ENCODE results near the gene MSLN.

Gene MSLN

DNA sequence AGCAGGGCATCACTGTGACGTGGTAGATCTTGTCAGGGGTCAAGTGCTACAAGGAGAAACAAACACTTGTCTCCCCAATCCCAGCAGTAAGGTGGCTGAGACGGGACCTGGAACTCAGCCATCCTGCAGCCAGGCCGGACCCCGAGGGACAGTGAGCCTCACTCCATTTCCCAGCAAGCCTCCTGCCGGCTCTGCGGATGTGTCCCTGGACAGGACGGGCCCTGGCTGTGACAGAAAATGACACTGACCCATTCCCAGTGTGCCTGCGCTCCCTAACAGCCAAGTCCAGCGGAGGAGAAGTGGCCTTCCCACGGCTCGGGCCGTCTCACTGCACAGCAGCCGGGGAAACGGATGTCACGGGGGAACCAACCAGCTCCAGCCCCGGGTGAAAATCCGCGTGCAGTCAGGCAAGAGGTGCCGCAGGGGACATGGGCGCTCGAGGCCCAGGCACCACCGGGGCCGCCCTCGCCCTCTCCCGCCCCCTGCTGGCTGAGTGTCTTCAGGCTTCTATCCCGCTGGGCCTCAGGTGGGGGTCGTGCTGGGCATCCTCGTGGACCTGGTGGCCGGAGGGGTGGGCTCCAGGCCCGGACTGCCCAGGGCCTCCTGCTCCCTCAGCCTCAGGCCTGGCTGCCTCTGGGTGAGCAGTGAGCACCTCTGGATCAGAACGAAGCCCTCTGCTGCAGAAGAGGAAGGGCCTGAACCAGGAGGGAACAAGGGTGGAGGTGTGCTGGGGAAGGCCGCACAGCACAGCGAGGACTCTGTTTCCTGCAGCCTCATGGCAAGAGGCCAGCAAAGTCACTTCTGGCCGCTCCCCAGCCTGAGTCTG is 26.9 kb upstream of the MSLN start:
- peaks cover 76% of the 10 kb centered on the region for H3K36me3 ChIP-seq (ENCODE audit: insufficient read depth, low read length)

DNA sequence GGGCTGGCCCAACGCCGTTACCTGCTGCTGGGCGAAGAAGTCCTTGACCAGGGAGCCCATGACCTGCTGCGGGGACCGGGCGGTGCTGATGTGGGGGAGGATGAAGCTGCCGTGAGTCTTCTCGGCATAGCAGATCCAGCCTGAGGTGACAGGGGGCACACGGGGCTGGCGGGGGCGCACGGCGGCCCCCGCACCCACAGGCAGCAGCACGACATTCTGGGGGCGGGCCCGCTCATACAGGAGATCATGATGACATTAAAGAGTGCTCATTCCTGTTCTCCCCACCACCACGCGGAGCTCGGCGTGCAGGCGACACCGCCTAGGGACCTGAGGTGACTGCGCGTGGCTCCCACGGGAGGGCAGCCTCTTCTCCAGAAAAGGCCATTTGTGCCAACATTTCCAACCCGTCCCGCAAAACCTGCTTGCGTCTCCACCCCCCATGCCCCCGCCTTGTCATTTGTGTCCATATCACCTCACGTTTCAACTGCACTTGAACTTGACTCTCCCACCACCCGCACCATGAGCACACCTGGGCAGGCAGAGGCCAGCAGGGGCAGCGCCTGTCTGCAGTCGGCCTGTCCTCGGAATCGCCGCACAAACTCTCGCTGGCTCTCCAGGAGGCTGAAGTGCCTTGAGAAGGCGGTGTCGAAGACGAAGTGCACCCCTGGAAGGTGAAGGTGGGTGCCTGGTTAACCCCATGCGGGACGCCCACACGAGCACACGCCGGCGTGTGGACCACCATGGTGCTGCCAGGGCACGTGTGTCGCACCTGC is 26.1 kb upstream of the MSLN start:
- DNase-seq (no peak), ATAC-seq (ENCODE audit: insufficient read depth, low read depth) (no peak)
- H3K9me3 ChIP-seq (ENCODE audit: insufficient read depth, low read length, severe bottlenecking), result no peaks in the 10 kb centered on the region
- H3K4me1 ChIP-seq (ENCODE audit: insufficient read depth, low read length), result peaks cover 2% of the 10 kb centered on the region
- H3K4me3 ChIP-seq (ENCODE audit: low read depth in 1 of 2, low read length in 2 of 2), result no peak overlapping the region
- H2AFZ ChIP-seq (ENCODE audit: low read depth, low read length), result no peak overlapping the region
- no peak overlapping the region for H3K9ac ChIP-seq (ENCODE audit: low read depth, low read length)
- peaks cover 5% of the 10 kb centered on the region; the same call in 1 of the 2 replicates for H3K79me2 ChIP-seq (ENCODE audit: insufficient read depth, low read length)
- peaks cover 9% of the 10 kb centered on the region for H4K20me1 ChIP-seq (ENCODE audit: insufficient read depth, low read length)
- TF ChIP-seq, protein P1, sequence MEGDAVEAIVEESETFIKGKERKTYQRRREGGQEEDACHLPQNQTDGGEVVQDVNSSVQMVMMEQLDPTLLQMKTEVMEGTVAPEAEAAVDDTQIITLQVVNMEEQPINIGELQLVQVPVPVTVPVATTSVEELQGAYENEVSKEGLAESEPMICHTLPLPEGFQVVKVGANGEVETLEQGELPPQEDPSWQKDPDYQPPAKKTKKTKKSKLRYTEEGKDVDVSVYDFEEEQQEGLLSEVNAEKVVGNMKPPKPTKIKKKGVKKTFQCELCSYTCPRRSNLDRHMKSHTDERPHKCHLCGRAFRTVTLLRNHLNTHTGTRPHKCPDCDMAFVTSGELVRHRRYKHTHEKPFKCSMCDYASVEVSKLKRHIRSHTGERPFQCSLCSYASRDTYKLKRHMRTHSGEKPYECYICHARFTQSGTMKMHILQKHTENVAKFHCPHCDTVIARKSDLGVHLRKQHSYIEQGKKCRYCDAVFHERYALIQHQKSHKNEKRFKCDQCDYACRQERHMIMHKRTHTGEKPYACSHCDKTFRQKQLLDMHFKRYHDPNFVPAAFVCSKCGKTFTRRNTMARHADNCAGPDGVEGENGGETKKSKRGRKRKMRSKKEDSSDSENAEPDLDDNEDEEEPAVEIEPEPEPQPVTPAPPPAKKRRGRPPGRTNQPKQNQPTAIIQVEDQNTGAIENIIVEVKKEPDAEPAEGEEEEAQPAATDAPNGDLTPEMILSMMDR (IDR thresholded peaks at IDR 0.05; ENCODE audit: borderline replicate concordance, extremely low read depth, low read length, poor library complexity, severe bottlenecking), result no peak
- TF ChIP-seq EZH2 (IDR thresholded peaks at IDR 0.05; ENCODE audit: borderline replicate concordance, low read depth, low read length, severe bottlenecking), result no peak
- no peak overlapping the region for H3K27ac ChIP-seq (ENCODE audit: low read length)
- peaks cover 80% of the 10 kb centered on the region for H3K36me3 ChIP-seq (ENCODE audit: insufficient read depth, low read length)
- no peaks in the 10 kb centered on the region for H3K27me3 ChIP-seq (ENCODE audit: insufficient read depth, low read length, poor library complexity)
- no peak overlapping the region for H3K4me2 ChIP-seq (ENCODE audit: insufficient read depth, low read length)

More for the DNA sequence above, 26.9 kb upstream of the MSLN start:
- H2AFZ ChIP-seq (ENCODE audit: low read depth, low read length), result no peak overlapping the region
- ATAC-seq (ENCODE audit: insufficient read depth, low read depth), result peak; percentile 29; the same call in 1 of the 3 replicates
- TF ChIP-seq EZH2 (IDR thresholded peaks at IDR 0.05; ENCODE audit: borderline replicate concordance, low read depth, low read length, severe bottlenecking), result no peak
- TF ChIP-seq, protein P1 (IDR thresholded peaks at IDR 0.05; ENCODE audit: borderline replicate concordance, extremely low read depth, low read length, poor library complexity, severe bottlenecking), result peak; percentile 49
- no peaks in the 10 kb centered on the region for H3K9me3 ChIP-seq (ENCODE audit: insufficient read depth, low read length, severe bottlenecking)
- no peak overlapping the region for H3K9ac ChIP-seq (ENCODE audit: low read depth, low read length)
- peaks cover 9% of the 10 kb centered on the region for H4K20me1 ChIP-seq (ENCODE audit: insufficient read depth, low read length)
- H3K4me3 ChIP-seq (ENCODE audit: low read depth in 1 of 2, low read length in 2 of 2), result no peak overlapping the region
- no peaks in the 10 kb centered on the region for H3K27me3 ChIP-seq (ENCODE audit: insufficient read depth, low read length, poor library complexity)
- no peaks in the 10 kb centered on the region for H3K4me1 ChIP-seq (ENCODE audit: insufficient read depth, low read length)
- no peak for DNase-seq
- no peak overlapping the region for H3K27ac ChIP-seq (ENCODE audit: low read length)
- H3K79me2 ChIP-seq (ENCODE audit: insufficient read depth, low read length), result 0 out of 2 replicates have a peak, but pooled peaks cover 2% of the 10 kb centered on the region
- no peak overlapping the region for H3K4me2 ChIP-seq (ENCODE audit: insufficient read depth, low read length)

DNA sequence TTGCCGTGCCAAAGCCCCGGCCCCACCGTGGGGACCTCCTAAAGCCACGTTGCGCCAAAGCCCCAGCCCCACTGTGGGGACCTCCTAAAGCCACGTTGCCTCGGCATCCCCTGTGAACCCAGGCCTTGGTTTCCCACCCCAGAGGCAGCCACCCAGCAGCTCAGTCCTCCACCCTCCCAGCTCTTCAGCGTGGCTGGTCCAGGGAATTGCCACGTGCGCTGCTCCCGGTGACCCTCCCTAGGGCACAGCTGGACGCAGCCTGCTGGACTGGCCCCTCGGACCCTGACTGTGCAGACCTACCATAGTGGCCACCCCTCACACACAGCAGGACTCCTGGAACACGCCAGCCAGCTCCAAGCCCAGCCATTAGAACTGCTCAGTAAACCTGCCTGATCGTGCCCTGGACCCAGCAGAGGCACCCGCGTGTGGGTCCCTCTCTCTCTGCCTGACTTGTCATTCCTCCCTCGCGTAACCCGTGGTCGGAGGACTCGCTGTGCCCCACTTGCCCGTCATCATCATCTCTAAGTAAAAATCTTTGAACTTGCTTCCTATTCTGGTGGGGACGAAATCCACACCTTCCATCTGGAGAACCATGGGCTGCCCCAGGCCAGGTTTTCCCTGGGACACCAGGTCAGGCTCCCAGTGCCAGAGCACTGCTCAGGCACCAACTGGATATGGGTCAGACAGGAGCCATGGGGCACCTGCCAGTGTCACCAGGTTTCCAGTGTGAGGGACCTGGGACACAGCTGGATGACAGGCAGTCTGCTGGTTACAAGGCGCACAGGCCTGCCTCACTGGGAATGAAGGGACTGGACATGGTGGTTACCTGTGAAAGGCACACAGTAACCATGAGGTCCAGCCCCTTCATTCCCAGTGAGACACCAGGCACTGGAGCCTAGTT is 25.3 kb upstream of the MSLN start:
- Histone ChIP-seq H3K27me3 (ENCODE audit: insufficient read depth, low read length, poor library complexity) (no peaks in the 10 kb centered on the region), H3K79me2 (ENCODE audit: insufficient read depth, low read length) (peaks cover 13% of the 10 kb centered on the region), H3K36me3 (ENCODE audit: insufficient read depth, low read length) (peaks cover 81% of the 10 kb centered on the region), H3K4me3 (ENCODE audit: low read depth in 1 of 2, low read length in 2 of 2) (no peak overlapping the region), H3K27ac (ENCODE audit: low read length) (no peak overlapping the region), H3K9ac (ENCODE audit: low read depth, low read length) (no peak overlapping the region), H3K4me2 (ENCODE audit: insufficient read depth, low read length) (no peak overlapping the region), H2AFZ (ENCODE audit: low read depth, low read length) (no peak overlapping the region), H3K4me1 (ENCODE audit: insufficient read depth, low read length) (peaks cover 11% of the 10 kb centered on the region), H4K20me1 (ENCODE audit: insufficient read depth, low read length) (peaks cover 9% of the 10 kb centered on the region; the same call in 1 of the 2 replicates), H3K9me3 (ENCODE audit: insufficient read depth, low read length, severe bottlenecking) (no peaks in the 10 kb centered on the region)
- no peak for TF ChIP-seq EZH2 (IDR thresholded peaks at IDR 0.05; ENCODE audit: borderline replicate concordance, low read depth, low read length, severe bottlenecking)
- TF ChIP-seq, protein P1 (IDR thresholded peaks at IDR 0.05; ENCODE audit: borderline replicate concordance, extremely low read depth, low read length, poor library complexity, severe bottlenecking), result no peak
- DNase-seq (no peak), ATAC-seq (ENCODE audit: insufficient read depth, low read depth) (no peak)
